Mammary epithelial cell (primary cell): Measurements from ENCODE around the gene HSPA12B.

Experiments
- CTCF ChIP-seq, 2 donors: IDR thresholded peaks in 1 of 2; conservative IDR thresholded peaks in 1 of 2; 2 replicates each; pipeline ENCODE4 v1.5.1; 2011 to 2012; ENCODE audit warnings: inconsistent platforms in 2 of 2, low read length in 2 of 2, mild to moderate bottlenecking in 2 of 2, control low read depth in 1 of 2, low read depth in 1 of 2; ENCODE audit not compliant: insufficient read depth in 1 of 2; ENCODE audit errors: extremely low read depth in 1 of 2
- EZH2 ChIP-seq: IDR thresholded peaks from 2 replicates; pipeline ENCODE4 v1.6.1; 2012; ENCODE audit warnings: low read length, inconsistent platforms, borderline replicate concordance

GRCh38 chr20:3764659-3765058, 32.2 kb downstream of the HSPA12B start:
- TF ChIP-seq CTCF (conservative IDR thresholded peaks at IDR 0.05 in 1 of 2, IDR thresholded peaks at IDR 0.05 in 1 of 2; ENCODE audit: extremely low read depth in 1 of 2, insufficient read depth in 1 of 2, low read depth in 1 of 2, low read length in 2 of 2) (no peak), EZH2 (no peak)
